Measurements from ENCODE around the gene SORT1.

The SORT1 gene

GRCh38 chr1:109338091-109338490, 59.6 kb downstream of the SORT1 start:
- ChIA-PET POLR2A (no interaction called here), CTCF (no interaction called here)
- no peak for TF ChIP-seq CTCF (IDR thresholded peaks at IDR 0.05; ENCODE audit: insufficient read depth, low read length, missing control alignments)
- H3K4me3 ChIP-seq (ENCODE audit: low read depth, low read length) = no peak overlapping the region
- DNase-seq (ENCODE audit: low read depth, low spot score) = no peak

- CTCF ChIA-PET = interaction anchor here (1.4 kb wide), 1 partner anchor 10 kb away, joined by 3 read pairs; no protein-coding TSS in a partner anchor
- TF ChIP-seq CTCF (IDR thresholded peaks at IDR 0.05; ENCODE audit: insufficient read depth, low read length, missing control alignments) = no peak
- H3K4me3 ChIP-seq (ENCODE audit: low read depth, low read length) = no peak overlapping the region
- POLR2A ChIA-PET = no interaction called here
- no peak for DNase-seq (ENCODE audit: low read depth, low spot score)
These were observed 62.6 kb downstream of the SORT1 start for GRCh38 chr1:109335091-109335490.

- ChIA-PET CTCF (no interaction called here), POLR2A (no interaction called here)
- H3K4me3 ChIP-seq (ENCODE audit: low read depth, low read length) = no peak overlapping the region
- no peak for TF ChIP-seq CTCF (IDR thresholded peaks at IDR 0.05; ENCODE audit: insufficient read depth, low read length, missing control alignments)
- no peak for DNase-seq (ENCODE audit: low read depth, low spot score)
These were observed 66.6 kb downstream of the SORT1 start for GRCh38 chr1:109331113-109331512.

GRCh38 chr1:109327285-109327684, 70.4 kb downstream of the SORT1 start:
- CTCF ChIA-PET = no interaction called here
- H3K4me3 ChIP-seq (ENCODE audit: low read depth, low read length) = no peak overlapping the region
- TF ChIP-seq CTCF (IDR thresholded peaks at IDR 0.05; ENCODE audit: insufficient read depth, low read length, missing control alignments) = no peak
- POLR2A ChIA-PET = no interaction called here
- no peak for DNase-seq (ENCODE audit: low read depth, low spot score)

GRCh38 chr1:109322974-109323373, 74.7 kb downstream of the SORT1 start:
- no peak overlapping the region for H3K4me3 ChIP-seq (ENCODE audit: low read depth, low read length)
- TF ChIP-seq CTCF (IDR thresholded peaks at IDR 0.05; ENCODE audit: insufficient read depth, low read length, missing control alignments) = no peak
- CTCF ChIA-PET = interaction anchor here (0.8 to 1.2 kb wide), 2 partner anchors 25 to 77 kb away, joined by 3 to 5 read pairs; no protein-coding TSS in a partner anchor
- DNase-seq (ENCODE audit: low read depth, low spot score) = no peak
- POLR2A ChIA-PET = no interaction called here

- POLR2A ChIA-PET = no interaction called here
- TF ChIP-seq CTCF (IDR thresholded peaks at IDR 0.05; ENCODE audit: insufficient read depth, low read length, missing control alignments) = no peak
- DNase-seq (ENCODE audit: low read depth, low spot score) = no peak
These were observed 78.6 kb downstream of the SORT1 start for GRCh38 chr1:109319114-109319513.

More at GRCh38 chr1:109319114-109319513, 78.6 kb downstream of the SORT1 start:
- CTCF ChIA-PET = interaction anchor here (0.9 kb wide), 1 partner anchor 14 kb away, joined by 3 read pairs; no protein-coding TSS in a partner anchor
- no peak overlapping the region for H3K4me3 ChIP-seq (ENCODE audit: low read depth, low read length)
